Measurements from ENCODE around the gene CSNK2A3. TPM values are rescaled to one million over a fixed set of nuclear protein-coding genes. Genes with fewer than 3 reads are reported as not detected.
"Not testable (repeated sequence)": the region's sequence is repeated elsewhere in the genome, so short reads cannot be mapped to it uniquely, and the experiment has no call there.

CSNK2A3 gene
- total RNA-seq, 4 donors from 2014 or later: 1.5 to 6.8 (median 2.7) TPM

DNA sequence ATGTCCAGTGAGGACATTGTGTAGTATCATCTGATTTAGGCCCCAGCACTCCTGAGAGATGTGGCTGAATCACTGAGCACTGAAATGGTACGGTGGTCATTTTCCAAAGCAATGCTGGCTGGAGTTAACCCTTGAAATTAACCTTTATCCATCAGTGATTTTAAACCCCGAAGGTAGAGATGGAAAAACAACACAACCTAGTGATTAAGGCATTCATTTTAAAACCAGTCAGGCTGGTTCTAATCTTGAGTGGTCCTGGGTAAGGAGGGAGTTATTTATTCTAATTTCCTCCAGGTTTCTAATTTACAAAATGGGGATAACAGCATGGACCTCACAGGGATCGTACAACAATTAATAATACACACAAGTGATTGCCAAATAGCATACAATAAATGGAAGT, 6.6 kb upstream of the CSNK2A3 start:
- H3K9me3 ChIP-seq: no peaks in the 10 kb centered on the region
- no peaks in the 10 kb centered on the region for H3K27me3 ChIP-seq
- no peak overlapping the region for H3K4me3 ChIP-seq
- H3K27ac ChIP-seq: no peak overlapping the region
- DNase-seq (ENCODE audit: low spot score in 2 of 2): no peak
- H3K36me3 ChIP-seq: no peaks in the 10 kb centered on the region
- TF ChIP-seq POLR2AphosphoS5 (IDR thresholded peaks at IDR 0.05) (no peak), POLR2A (IDR thresholded peaks at IDR 0.05) (no peak), EP300 (IDR thresholded peaks at IDR 0.05) (no peak)
- TF ChIP-seq, protein P1, sequence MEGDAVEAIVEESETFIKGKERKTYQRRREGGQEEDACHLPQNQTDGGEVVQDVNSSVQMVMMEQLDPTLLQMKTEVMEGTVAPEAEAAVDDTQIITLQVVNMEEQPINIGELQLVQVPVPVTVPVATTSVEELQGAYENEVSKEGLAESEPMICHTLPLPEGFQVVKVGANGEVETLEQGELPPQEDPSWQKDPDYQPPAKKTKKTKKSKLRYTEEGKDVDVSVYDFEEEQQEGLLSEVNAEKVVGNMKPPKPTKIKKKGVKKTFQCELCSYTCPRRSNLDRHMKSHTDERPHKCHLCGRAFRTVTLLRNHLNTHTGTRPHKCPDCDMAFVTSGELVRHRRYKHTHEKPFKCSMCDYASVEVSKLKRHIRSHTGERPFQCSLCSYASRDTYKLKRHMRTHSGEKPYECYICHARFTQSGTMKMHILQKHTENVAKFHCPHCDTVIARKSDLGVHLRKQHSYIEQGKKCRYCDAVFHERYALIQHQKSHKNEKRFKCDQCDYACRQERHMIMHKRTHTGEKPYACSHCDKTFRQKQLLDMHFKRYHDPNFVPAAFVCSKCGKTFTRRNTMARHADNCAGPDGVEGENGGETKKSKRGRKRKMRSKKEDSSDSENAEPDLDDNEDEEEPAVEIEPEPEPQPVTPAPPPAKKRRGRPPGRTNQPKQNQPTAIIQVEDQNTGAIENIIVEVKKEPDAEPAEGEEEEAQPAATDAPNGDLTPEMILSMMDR (IDR thresholded peaks at IDR 0.05): no peak
- no peaks in the 10 kb centered on the region for H3K4me1 ChIP-seq
- WGBS: 78% methylated on average over 3 of the region's 3 CpGs

DNA sequence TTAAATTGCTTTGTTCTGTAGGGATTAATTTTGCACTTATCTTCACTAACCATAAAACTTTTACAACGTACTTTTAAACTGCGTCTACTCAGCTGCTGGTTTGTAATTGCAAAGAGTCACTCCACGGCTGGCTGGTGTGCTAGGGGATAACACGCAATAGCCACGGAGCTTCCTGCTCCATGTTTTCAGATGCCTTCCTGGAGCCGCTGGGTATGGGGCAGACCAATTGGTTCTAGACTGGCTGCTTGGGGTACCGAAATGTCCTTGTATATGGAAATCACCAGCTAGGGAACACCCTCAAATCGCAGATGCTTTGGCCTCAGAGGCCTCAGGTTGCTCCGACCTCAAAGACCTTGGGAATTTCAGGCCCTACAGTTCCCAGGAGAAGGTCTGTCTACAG, 3.8 kb upstream of the CSNK2A3 start:
- no peaks in the 10 kb centered on the region for H3K36me3 ChIP-seq
- DNase-seq (ENCODE audit: low spot score in 2 of 2): no peak
- H3K27me3 ChIP-seq: no peaks in the 10 kb centered on the region
- H3K27ac ChIP-seq: no peak overlapping the region
- no peak overlapping the region for H3K4me3 ChIP-seq
- 89% methylated on average over 9 of the region's 9 CpGs for WGBS
- TF ChIP-seq POLR2AphosphoS5 (IDR thresholded peaks at IDR 0.05) (no peak), EP300 (IDR thresholded peaks at IDR 0.05) (no peak), POLR2A (IDR thresholded peaks at IDR 0.05) (no peak)
- TF ChIP-seq, protein P1 (IDR thresholded peaks at IDR 0.05): no peak
- no peaks in the 10 kb centered on the region for H3K9me3 ChIP-seq
- no peaks in the 10 kb centered on the region for H3K4me1 ChIP-seq

DNA sequence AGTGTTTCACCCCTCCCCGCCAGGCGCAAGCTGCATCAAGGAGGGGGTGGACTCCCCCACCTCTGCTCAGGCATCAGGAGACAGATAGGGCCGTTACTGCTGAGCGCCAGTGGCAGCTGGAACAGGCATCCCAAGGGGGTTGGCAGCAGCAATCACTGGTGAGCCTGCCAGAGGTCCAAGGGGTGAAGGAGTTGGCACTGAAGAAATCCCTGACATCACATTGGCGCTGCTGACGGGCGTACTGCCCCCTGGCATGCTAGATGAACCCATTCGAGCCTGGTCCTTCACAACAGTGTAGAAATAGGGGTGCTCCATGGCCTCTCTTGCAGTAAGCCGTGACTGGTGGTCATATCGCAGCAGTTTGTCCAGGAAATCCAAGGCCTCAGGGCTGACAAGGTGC, 1.2 kb downstream of the CSNK2A3 start:
- not testable (repeated sequence) for H3K9me3 ChIP-seq

DNA sequence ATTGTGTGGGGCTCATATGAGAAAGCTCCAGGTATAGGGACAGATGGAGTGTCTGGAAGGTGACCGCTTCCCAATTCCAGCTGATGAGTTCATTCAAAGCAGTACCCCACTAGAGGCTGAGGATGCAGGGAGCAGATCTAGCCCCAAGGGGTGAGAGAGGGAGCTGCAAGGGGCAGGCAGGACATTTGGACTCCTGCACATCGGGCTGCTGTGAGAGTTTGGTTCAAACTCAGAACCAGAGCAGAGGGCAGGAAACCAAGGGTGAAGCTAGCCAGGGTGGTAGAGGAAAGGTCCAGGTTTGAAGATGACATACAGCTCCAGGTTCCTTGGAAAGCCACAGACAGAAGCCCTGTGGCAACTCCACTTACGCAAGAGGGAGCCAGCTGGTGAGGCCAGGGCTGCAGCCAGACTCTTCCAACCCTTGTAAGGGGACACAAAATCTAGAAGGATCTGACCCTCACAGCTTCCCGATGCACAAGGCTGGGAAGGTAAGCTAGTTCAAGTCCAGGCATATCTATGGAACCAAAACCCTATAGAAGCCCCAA, 1.9 kb downstream of the CSNK2A3 start:
- WGBS: 91% methylated on average over 4 of the region's 4 CpGs

More for the DNA sequence above, 1.2 kb downstream of the CSNK2A3 start:
- 92% methylated on average over 4 of the region's 10 CpGs for WGBS
- DNase-seq (ENCODE audit: low spot score in 2 of 2); H3K4me3 ChIP-seq; H3K36me3 ChIP-seq; H3K27ac ChIP-seq; H3K27me3 ChIP-seq; H3K4me1 ChIP-seq: not testable (repeated sequence)

DNA sequence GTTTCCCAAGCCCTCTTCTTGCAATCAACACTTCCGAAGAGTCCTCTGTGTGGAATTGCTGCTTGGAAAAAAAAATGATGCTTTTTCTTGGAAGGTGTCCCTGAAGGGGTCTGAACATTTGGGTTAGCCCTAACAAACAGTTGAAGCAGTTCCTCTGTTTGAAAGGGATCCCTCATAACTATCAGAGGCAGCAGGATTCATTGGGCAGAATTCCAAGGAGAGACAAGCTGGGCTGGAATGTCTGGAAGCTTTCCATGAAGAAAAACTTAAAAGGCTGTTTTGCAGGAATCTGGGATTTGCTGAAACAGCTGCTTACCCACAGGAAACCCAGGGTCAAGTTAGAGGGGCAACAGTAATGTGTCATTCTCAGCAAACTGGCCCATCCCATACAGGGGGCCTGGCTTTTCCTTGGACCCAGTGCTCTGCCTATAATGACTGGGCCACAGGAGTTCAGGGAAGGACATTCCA, 3.1 kb downstream of the CSNK2A3 start:
- no peak for DNase-seq (ENCODE audit: low spot score in 2 of 2)
- Histone ChIP-seq H3K4me3 (no peak overlapping the region), H3K36me3 (no peaks in the 10 kb centered on the region), H3K27ac (no peak overlapping the region), H3K4me1 (peaks cover 6% of the 10 kb centered on the region), H3K27me3 (no peaks in the 10 kb centered on the region), H3K9me3 (no peaks in the 10 kb centered on the region)
- 32% methylated on average over 1 of the region's 1 CpG for WGBS
- TF ChIP-seq POLR2AphosphoS5 (IDR thresholded peaks at IDR 0.05): no peak
- TF ChIP-seq EP300 (IDR thresholded peaks at IDR 0.05): no peak
- no peak for TF ChIP-seq POLR2A (IDR thresholded peaks at IDR 0.05)
- TF ChIP-seq, protein P1 (IDR thresholded peaks at IDR 0.05): no peak

More for the DNA sequence above, 1.9 kb downstream of the CSNK2A3 start:
- H3K27ac ChIP-seq: no peak overlapping the region
- peaks cover 6% of the 10 kb centered on the region for H3K4me1 ChIP-seq
- H3K4me3 ChIP-seq: no peak overlapping the region
- no peak for DNase-seq (ENCODE audit: low spot score in 2 of 2)
- no peaks in the 10 kb centered on the region for H3K36me3 ChIP-seq
- no peaks in the 10 kb centered on the region for H3K27me3 ChIP-seq
- no peaks in the 10 kb centered on the region for H3K9me3 ChIP-seq
- TF ChIP-seq EP300 (IDR thresholded peaks at IDR 0.05) (no peak), POLR2AphosphoS5 (IDR thresholded peaks at IDR 0.05) (no peak), POLR2A (IDR thresholded peaks at IDR 0.05) (no peak)

DNA sequence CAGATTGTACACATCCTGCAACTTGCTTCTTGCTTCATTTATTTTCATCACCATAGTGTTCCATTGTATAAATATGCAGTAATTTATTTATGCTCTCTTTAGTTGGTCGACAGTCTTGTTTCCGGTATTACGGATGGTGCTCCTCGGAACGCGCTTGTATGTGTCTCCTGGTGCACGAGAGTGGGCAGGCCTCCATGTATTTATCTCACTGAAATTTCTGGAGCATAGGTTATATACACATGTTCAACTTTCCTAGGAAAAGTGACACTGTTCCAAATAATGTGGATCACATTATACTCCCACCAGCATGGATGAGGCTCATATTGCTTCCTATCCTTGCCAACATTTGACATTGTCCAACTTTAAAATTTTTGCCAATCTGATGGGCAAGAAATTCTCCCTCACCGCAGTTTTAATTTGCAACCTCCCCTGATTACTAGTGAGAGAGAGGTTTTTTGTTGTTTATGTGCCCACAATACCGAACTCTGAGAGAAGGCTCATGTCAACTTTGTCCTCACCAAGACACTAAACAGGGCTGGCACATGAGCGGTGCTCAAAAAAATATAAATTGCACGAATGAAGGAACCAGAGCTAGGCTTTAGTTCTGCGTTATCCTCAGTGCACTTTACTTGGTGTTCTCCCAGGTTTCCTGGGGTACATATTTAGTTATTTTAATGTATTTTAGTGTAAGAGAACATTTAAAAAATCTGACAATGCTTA, 3.8 kb downstream of the CSNK2A3 start:
- no peak overlapping the region for H3K27ac ChIP-seq
- H3K4me1 ChIP-seq: peaks cover 6% of the 10 kb centered on the region
- no peaks in the 10 kb centered on the region for H3K27me3 ChIP-seq
- H3K36me3 ChIP-seq: no peaks in the 10 kb centered on the region
- TF ChIP-seq POLR2A (IDR thresholded peaks at IDR 0.05) (no peak), POLR2AphosphoS5 (IDR thresholded peaks at IDR 0.05) (no peak), EP300 (IDR thresholded peaks at IDR 0.05) (no peak)
- TF ChIP-seq, protein P1 (IDR thresholded peaks at IDR 0.05): no peak
- no peak for DNase-seq (ENCODE audit: low spot score in 2 of 2)
- 54% methylated on average over 12 of the region's 12 CpGs for WGBS
- no peak overlapping the region for H3K4me3 ChIP-seq
- H3K9me3 ChIP-seq: no peaks in the 10 kb centered on the region
